ENCODE results near the gene FTCD.

DNA sequence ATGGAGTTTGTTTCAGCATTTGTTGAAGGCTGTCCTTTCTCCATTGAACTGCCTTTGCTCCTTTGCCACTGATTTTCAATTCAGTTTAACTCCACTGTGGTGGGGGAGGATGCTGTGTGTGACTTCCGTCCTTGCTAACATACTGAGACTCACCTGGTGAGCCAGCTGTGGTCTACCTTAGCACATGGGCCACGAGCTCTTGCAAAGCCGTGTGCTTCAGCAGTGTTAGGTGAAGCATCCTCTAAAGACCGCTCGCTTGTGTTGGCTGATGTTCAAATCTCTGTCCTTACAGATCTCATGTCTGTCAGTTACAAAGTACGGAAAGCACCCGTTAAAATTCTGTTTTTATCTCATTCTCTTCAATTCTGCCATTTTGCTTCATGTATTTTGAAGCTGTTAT, 32.4 kb upstream of the FTCD start:
- TF ChIP-seq, protein P1, sequence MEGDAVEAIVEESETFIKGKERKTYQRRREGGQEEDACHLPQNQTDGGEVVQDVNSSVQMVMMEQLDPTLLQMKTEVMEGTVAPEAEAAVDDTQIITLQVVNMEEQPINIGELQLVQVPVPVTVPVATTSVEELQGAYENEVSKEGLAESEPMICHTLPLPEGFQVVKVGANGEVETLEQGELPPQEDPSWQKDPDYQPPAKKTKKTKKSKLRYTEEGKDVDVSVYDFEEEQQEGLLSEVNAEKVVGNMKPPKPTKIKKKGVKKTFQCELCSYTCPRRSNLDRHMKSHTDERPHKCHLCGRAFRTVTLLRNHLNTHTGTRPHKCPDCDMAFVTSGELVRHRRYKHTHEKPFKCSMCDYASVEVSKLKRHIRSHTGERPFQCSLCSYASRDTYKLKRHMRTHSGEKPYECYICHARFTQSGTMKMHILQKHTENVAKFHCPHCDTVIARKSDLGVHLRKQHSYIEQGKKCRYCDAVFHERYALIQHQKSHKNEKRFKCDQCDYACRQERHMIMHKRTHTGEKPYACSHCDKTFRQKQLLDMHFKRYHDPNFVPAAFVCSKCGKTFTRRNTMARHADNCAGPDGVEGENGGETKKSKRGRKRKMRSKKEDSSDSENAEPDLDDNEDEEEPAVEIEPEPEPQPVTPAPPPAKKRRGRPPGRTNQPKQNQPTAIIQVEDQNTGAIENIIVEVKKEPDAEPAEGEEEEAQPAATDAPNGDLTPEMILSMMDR (conservative IDR thresholded peaks at IDR 0.05), result no peak
- no peak for TF ChIP-seq EZH2 (IDR thresholded peaks at IDR 0.05; ENCODE audit: low read depth)
